PC-3 (cell line): ENCODE measurements around the gene TMEM223. TPM values are rescaled to one million over a fixed set of nuclear protein-coding genes. Genes with fewer than 3 reads are reported as not detected.

Experiments used
- ATAC-seq: fragments of 200-7000 bp; cut with Tn5 transposase; 2 replicates; pipeline ENCODE4 v1.9.1; 2020; ENCODE audit warnings: mild to moderate bottlenecking, moderate library complexity
- BruUV-seq: library from RNA; stranded (reverse); fragments of 400-500 nt; replicated peaks from 2 replicates; lab custom pipeline; 2021; lab: Mats Ljungman, UMichigan
- CTCF ChIA-PET: fragments of 300-600 bp; sonication (Branson Sonifier 250); formaldehyde crosslinking; loops from one replicate; lab custom pipeline; 2022; ENCODE audit warnings: antibody characterized with exemption; lab: Charles Lee
- POLR2A ChIA-PET: fragments of 300-600 bp; sonication (Branson Sonifier 250); formaldehyde crosslinking; loops from one replicate; lab custom pipeline; 2022; ENCODE audit warnings: antibody characterized with exemption; ENCODE audit not compliant: unreplicated experiment; lab: Charles Lee
- DNase-seq: peaks from one replicate; pipeline ENCODE4 v3.0.0-alpha.2; 2015
- H2AFZ ChIP-seq: fragments of 300-600 bp; sonication (generic); 2 replicates; pipeline ENCODE4 v1.6.0; 2016; ENCODE audit warnings: antibody characterized with exemption, low read length
- H3F3A ChIP-seq: fragments of 300-600 bp; sonication (generic); one replicate; pipeline ENCODE4 v1.6.0; 2017; ENCODE audit warnings: antibody characterized with exemption, low read length, control low read depth, mild to moderate bottlenecking; ENCODE audit not compliant: unreplicated experiment
- H3K27ac ChIP-seq: fragments of 300-600 bp; sonication (generic); 2 replicates; pipeline ENCODE4 v1.5.1; 2016; ENCODE audit warnings: mild to moderate bottlenecking, low read length
- H3K27me3 ChIP-seq: fragments of 300-600 bp; sonication (generic); 2 replicates; pipeline ENCODE4 v1.6.1; 2016; ENCODE audit warnings: low read length, mixed read lengths
- H3K36me3 ChIP-seq: fragments of 300-600 bp; sonication (generic); 2 replicates; pipeline ENCODE4 v1.6.1; 2016; ENCODE audit warnings: low read depth, mixed run types, low read length, mixed read lengths
- H3K4me1 ChIP-seq: fragments of 300-600 bp; sonication (generic); 2 replicates; pipeline ENCODE4 v1.5.1; 2016; ENCODE audit warnings: low read length; ENCODE audit not compliant: insufficient read depth
- H3K4me2 ChIP-seq: fragments of 300-600 bp; sonication (generic); 2 replicates; pipeline ENCODE4 v1.6.0; 2016; ENCODE audit warnings: low read length
- H3K4me3 ChIP-seq: fragments of 300-600 bp; sonication (generic); 2 replicates; pipeline ENCODE4 v1.5.1; 2016; ENCODE audit warnings: mild to moderate bottlenecking, low read length, mixed read lengths
- H3K79me2 ChIP-seq: fragments of 300-600 bp; sonication (generic); 2 replicates; pipeline ENCODE4 v1.6.1; 2017; ENCODE audit warnings: low read length, mixed read lengths
- H3K9ac ChIP-seq: fragments of 300-600 bp; sonication (generic); 2 replicates; pipeline ENCODE4 v1.6.0; 2016; ENCODE audit warnings: mild to moderate bottlenecking, low read length
- H3K9me2 ChIP-seq: fragments of 300-600 bp; sonication (generic); replicated peaks from 2 replicates; pipeline ENCODE4 v1.6.1; 2016; ENCODE audit warnings: mixed run types, low read length, mixed read lengths
- H3K9me3 ChIP-seq: fragments of 300-600 bp; sonication (generic); 2 replicates; pipeline ENCODE4 v1.6.1; 2016; ENCODE audit warnings: low read length, mixed read lengths
- H4K20me1 ChIP-seq: fragments of 300-600 bp; sonication (generic); 2 replicates; pipeline ENCODE4 v1.6.1; 2016; ENCODE audit warnings: low read length, mixed read lengths
- CTCF ChIP-seq: fragments of 300-600 bp; sonication (generic); conservative IDR thresholded peaks from 2 replicates; pipeline ENCODE4 v1.5.1; 2017; ENCODE audit warnings: antibody characterized with exemption, low read depth, mild to moderate bottlenecking, low read length
- EZH2 ChIP-seq: fragments of 300-600 bp; sonication (generic); IDR thresholded peaks from one replicate; pipeline ENCODE4 v1.6.1; 2017; ENCODE audit warnings: antibody characterized with exemption, mild to moderate bottlenecking, low read length; ENCODE audit not compliant: unreplicated experiment
- EZH2phosphoT487 ChIP-seq: fragments of 300-600 bp; sonication (generic); IDR thresholded peaks from 2 replicates; pipeline ENCODE4 v1.6.1; 2018; ENCODE audit warnings: mild to moderate bottlenecking, antibody characterized with exemption, low read length, borderline replicate concordance
- intact Hi-C: fragments of 100-400 bp; cut with micrococcal nuclease; formaldehyde crosslinking; loops from 2 replicates; pipeline ENCODE4 v1.9.0; 2023
- total RNA-seq: library from RNA; depleted of rRNA; stranded (reverse); fragments of >200 nt; gene quantifications from 2 replicates; pipeline ENCODE4 v1.2.3, GENCODE V29; 2014

The TMEM223 gene
- total RNA-seq, 1 experiment from 2014 or later: 37.5 TPM

GRCh38 chr11:62832336-62833234, 40.8 kb upstream of the TMEM223 start, which contains the start of gene TEX54:
TEX54 (minus strand) TSS chr11:62832841.
- intact Hi-C loops: loop anchor here (1.0 to 2.0 kb wide), 2 partner anchors 9 to 48 kb away; partner anchors contain the start of gene SLC3A2
- H3K9me2 ChIP-seq: no peaks in the 10 kb centered on the region
- TSS peak; percentile 87 for BruUV-seq
- CTCF ChIA-PET: interaction anchor here (1.0 kb wide), 1 partner anchor 21 kb away, joined by 5 read pairs; no protein-coding TSS in a partner anchor
- peak; percentile 20 for ATAC-seq
- peaks cover 36% of the 10 kb centered on the region for H3K36me3 ChIP-seq
- H3K4me2 ChIP-seq: peak within 1 kb of the TSS; percentile 99
- H3K79me2 ChIP-seq: peaks cover 59% of the 10 kb centered on the region
- DNase-seq: no peak
- no peaks in the 10 kb centered on the region for H3K27me3 ChIP-seq
- H2AFZ ChIP-seq: peak within 1 kb of the TSS; percentile 72
- peak within 1 kb of the TSS; percentile 75 for H3K27ac ChIP-seq
- no peak for TF ChIP-seq CTCF
- TF ChIP-seq EZH2: no peak
- no peak for TF ChIP-seq EZH2phosphoT487
- H3F3A ChIP-seq: no peaks in the 10 kb centered on the region
- H3K9ac ChIP-seq: peak within 1 kb of the TSS; percentile 85
- peaks cover 22% of the 10 kb centered on the region for H3K4me1 ChIP-seq
- POLR2A ChIA-PET: interaction anchor here (0.7 to 1.5 kb wide), 3 partner anchors 8 to 835 kb away, joined by 9 to 18 read pairs (median 11); partner anchors contain the start of gene ZBTB3
- H3K4me3 ChIP-seq: peak within 1 kb of the TSS; percentile 91
- H4K20me1 ChIP-seq: 0 out of 2 replicates have a peak, but pooled peaks cover 12% of the 10 kb centered on the region
- H3K9me3 ChIP-seq: no peaks in the 10 kb centered on the region

DNA sequence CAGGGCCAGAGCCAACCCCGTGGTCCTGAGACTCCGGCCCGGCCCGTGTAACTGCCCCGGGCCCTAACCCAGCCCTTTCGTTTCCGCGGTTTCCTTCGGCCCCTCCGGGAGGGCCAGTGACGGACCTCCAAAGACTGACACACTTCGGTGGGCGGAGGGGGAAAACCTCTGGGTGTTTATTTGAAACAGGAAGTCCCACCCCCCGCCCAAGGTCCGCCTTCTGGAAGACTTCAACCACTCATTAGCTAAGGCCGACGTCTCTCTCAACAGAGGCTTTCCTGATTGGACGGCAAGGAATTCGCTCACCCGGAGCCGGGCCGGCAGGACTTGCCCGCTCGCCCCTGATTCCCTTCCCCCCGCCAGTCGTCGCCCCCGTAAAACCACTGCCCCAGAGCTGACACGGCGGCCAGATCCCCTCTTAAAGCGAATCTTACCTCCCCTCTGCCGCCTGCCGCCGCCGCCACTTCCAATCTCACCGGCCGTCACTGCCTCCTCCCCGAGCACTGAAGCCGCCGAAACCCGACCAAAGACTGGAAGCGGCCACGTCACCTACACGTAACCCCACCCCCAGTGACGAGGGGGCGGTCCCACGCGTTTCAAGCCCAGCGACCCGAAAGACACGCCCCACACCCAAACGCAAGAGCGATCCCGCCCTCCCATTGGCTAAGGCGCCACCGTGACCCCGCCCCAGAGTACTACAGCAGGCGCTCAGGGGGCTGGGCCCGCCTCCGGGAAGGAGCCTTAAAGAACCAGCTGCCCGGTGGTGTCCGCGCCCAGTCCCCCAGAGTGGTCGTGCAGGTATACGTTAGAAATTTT, 39.9 kb upstream of the TMEM223 start, which contains the start of gene STX5:
Gene STX5, minus strand, starts transcription at position 532 of the 816 bp plus-strand sequence. CDS start 808 bp downstream, outside the sequence.
- ATAC-seq (peak; percentile 89), DNase-seq (peak; percentile 99)
- peak within 1 kb of the TSS; percentile 72 for H2AFZ ChIP-seq
- ChIA-PET POLR2A (interaction anchor here (0.5 to 1.5 kb wide), 4 partner anchors 9 to 78 kb away, joined by 3 to 18 read pairs (median 7); partner anchors contain the start of gene ZBTB3), CTCF (interaction anchor here (0.6 to 0.8 kb wide), 2 partner anchors 45 to 50 kb away, joined by 3 read pairs; no protein-coding TSS in a partner anchor)
- intact Hi-C loops: loop anchor here (1.0 to 2.0 kb wide), 3 partner anchors 10 to 49 kb away; partner anchors contain the start of genes SLC3A2 and TMEM179B
- peaks cover 22% of the 10 kb centered on the region for H3K4me1 ChIP-seq
- H3K4me3 ChIP-seq: peak within 1 kb of the TSS; percentile 91
- peak within 1 kb of the TSS; percentile 99 for H3K4me2 ChIP-seq
- peaks cover 45% of the 10 kb centered on the region for H3K36me3 ChIP-seq
- no peaks in the 10 kb centered on the region for H3F3A ChIP-seq
- peak within 1 kb of the TSS; percentile 75 for H3K27ac ChIP-seq
- H3K9ac ChIP-seq: peak within 1 kb of the TSS; percentile 85
- H3K9me2 ChIP-seq: no peaks in the 10 kb centered on the region
- peaks cover 55% of the 10 kb centered on the region for H3K79me2 ChIP-seq
- BruUV-seq: TSS peak; percentile 82
- H3K9me3 ChIP-seq: no peaks in the 10 kb centered on the region
- no peaks in the 10 kb centered on the region for H3K27me3 ChIP-seq
- 0 out of 2 replicates have a peak, but pooled peaks cover 16% of the 10 kb centered on the region for H4K20me1 ChIP-seq
- TF ChIP-seq CTCF (no peak), EZH2 (no peak), EZH2phosphoT487 (no peak)
